ENCODE results near the gene BRI3.

BRI3 gene

DNA sequence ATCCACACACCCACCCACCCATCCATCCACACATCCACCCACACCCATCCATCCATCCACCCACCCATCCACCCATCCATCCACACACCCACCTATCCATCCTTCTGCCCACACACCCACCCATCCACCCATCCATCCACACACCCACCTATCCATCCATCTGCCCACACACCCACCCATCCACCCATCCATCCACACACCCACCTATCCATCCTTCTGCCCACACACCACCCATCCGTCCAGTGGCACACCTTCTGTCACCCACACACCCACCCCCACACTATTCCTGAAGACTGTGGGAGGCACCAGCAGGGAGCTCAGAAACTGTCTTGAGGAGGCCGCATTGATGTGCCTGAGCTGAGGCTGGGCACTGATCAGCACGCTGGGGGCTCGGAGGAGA lies 38.6 kb upstream of the BRI3 start:
- Histone ChIP-seq H3K9me3 (ENCODE audit: low read length) (no peaks in the 10 kb centered on the region), H3K4me3 (ENCODE audit: low read depth, low read length, poor library complexity, severe bottlenecking) (no peak overlapping the region), H2AFZ (ENCODE audit: low read length) (no peak overlapping the region), H3K4me1 (ENCODE audit: insufficient read depth, low read length, severe bottlenecking) (no peaks in the 10 kb centered on the region), H3F3A (ENCODE audit: insufficient read depth, low read length) (no peaks in the 10 kb centered on the region), H3K27me3 (ENCODE audit: insufficient read depth, low read length) (no peaks in the 10 kb centered on the region), H3K79me2 (ENCODE audit: insufficient read depth, low read length) (no peaks in the 10 kb centered on the region), H3K27ac (ENCODE audit: low read depth, low read length, poor library complexity, severe bottlenecking) (no peak overlapping the region), H3K9me2 (ENCODE audit: low read depth, low read length) (no peaks in the 10 kb centered on the region), H3K36me3 (ENCODE audit: insufficient read depth, low read length) (peaks cover 6% of the 10 kb centered on the region; the same call in 1 of the 2 replicates), H3K9ac (ENCODE audit: low read length) (no peak overlapping the region), H3K4me2 (ENCODE audit: low read length) (no peak overlapping the region), H4K20me1 (ENCODE audit: insufficient read depth, low read length) (no peaks in the 10 kb centered on the region)
- TF ChIP-seq EZH2 (IDR thresholded peaks at IDR 0.05; ENCODE audit: borderline replicate concordance, low read length), result no peak
- no peak for TF ChIP-seq CTCF (IDR thresholded peaks at IDR 0.05; ENCODE audit: low read length)

DNA sequence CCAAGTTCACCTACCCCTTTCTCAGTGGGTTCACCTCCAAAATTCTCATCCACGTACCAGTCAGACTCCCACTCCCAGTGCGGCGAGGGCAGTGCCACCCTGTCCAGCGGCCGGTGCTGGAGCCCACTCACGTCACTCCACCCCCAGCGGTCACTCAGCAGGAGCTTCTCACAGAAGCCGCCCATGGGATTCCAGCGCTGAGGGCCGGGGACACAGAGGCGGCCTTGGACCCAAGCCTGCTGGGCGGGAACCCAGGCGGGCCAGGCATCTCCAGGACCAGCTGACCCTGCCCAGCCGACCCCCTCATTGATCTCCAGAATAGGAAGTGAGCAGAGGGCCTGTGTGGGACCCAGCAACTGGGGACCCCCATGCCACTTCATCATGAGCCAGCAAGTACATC lies 36.6 kb upstream of the BRI3 start:
- Histone ChIP-seq H3K9me2 (ENCODE audit: low read depth, low read length) (no peaks in the 10 kb centered on the region), H4K20me1 (ENCODE audit: insufficient read depth, low read length) (no peaks in the 10 kb centered on the region), H3K9me3 (ENCODE audit: low read length) (no peaks in the 10 kb centered on the region), H3K4me3 (ENCODE audit: low read depth, low read length, poor library complexity, severe bottlenecking) (no peak overlapping the region), H3K36me3 (ENCODE audit: insufficient read depth, low read length) (peaks cover under 1% of the 10 kb centered on the region; the same call in 1 of the 2 replicates), H3K4me1 (ENCODE audit: insufficient read depth, low read length, severe bottlenecking) (no peaks in the 10 kb centered on the region), H2AFZ (ENCODE audit: low read length) (no peak overlapping the region), H3K9ac (ENCODE audit: low read length) (no peak overlapping the region), H3F3A (ENCODE audit: insufficient read depth, low read length) (no peaks in the 10 kb centered on the region), H3K27ac (ENCODE audit: low read depth, low read length, poor library complexity, severe bottlenecking) (no peak overlapping the region), H3K27me3 (ENCODE audit: insufficient read depth, low read length) (no peaks in the 10 kb centered on the region), H3K79me2 (ENCODE audit: insufficient read depth, low read length) (no peaks in the 10 kb centered on the region), H3K4me2 (ENCODE audit: low read length) (no peak overlapping the region)
- TF ChIP-seq CTCF (IDR thresholded peaks at IDR 0.05; ENCODE audit: low read length) (no peak), EZH2 (IDR thresholded peaks at IDR 0.05; ENCODE audit: borderline replicate concordance, low read length) (no peak)

DNA sequence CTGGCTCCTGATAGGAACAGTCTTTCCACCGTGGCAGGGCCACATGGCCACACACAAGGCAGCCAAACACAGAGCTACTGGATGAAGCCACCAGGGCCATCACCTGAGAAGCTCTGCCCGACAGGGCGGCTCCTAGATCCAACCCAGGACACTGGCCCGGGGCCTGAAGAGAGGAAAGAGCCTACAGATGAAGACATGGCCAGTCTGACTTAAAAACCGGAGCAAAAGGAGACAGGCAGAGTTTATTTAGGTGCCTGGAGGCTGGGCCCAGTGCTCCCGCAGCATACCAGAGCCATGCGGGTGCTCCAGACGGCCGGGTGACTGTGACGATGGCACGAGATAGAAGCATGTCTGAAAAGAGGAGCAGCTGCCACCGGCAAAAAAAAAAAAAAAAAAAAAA lies 33.3 kb upstream of the BRI3 start:
- H3F3A ChIP-seq (ENCODE audit: insufficient read depth, low read length), result no peaks in the 10 kb centered on the region
- no peak overlapping the region for H2AFZ ChIP-seq (ENCODE audit: low read length)
- H3K27me3 ChIP-seq (ENCODE audit: insufficient read depth, low read length), result no peaks in the 10 kb centered on the region
- H3K36me3 ChIP-seq (ENCODE audit: insufficient read depth, low read length), result peaks cover 4% of the 10 kb centered on the region; the same call in 1 of the 2 replicates
- TF ChIP-seq EZH2 (IDR thresholded peaks at IDR 0.05; ENCODE audit: borderline replicate concordance, low read length) (no peak), CTCF (IDR thresholded peaks at IDR 0.05; ENCODE audit: low read length) (no peak)
- peaks cover 6% of the 10 kb centered on the region for H3K79me2 ChIP-seq (ENCODE audit: insufficient read depth, low read length)
- H3K27ac ChIP-seq (ENCODE audit: low read depth, low read length, poor library complexity, severe bottlenecking), result no peak overlapping the region
- H3K9me3 ChIP-seq (ENCODE audit: low read length), result no peaks in the 10 kb centered on the region
- H3K9me2 ChIP-seq (ENCODE audit: low read depth, low read length), result no peaks in the 10 kb centered on the region
- H3K4me1 ChIP-seq (ENCODE audit: insufficient read depth, low read length, severe bottlenecking), result peaks cover 24% of the 10 kb centered on the region
- H3K4me2 ChIP-seq (ENCODE audit: low read length), result no peak overlapping the region
- H3K9ac ChIP-seq (ENCODE audit: low read length), result no peak overlapping the region
- H4K20me1 ChIP-seq (ENCODE audit: insufficient read depth, low read length), result no peaks in the 10 kb centered on the region
- no peak overlapping the region for H3K4me3 ChIP-seq (ENCODE audit: low read depth, low read length, poor library complexity, severe bottlenecking)

Data from OCI-LY1 (cell line).